A549 treated with DMSO at 1 μM for 4 hours (cell line): Measurements from ENCODE around the gene COMMD2. TPM values are rescaled to one million over a fixed set of nuclear protein-coding genes. Genes with fewer than 3 reads are reported as not detected.

ENCODE experiments used
- total RNA-seq: library from RNA; stranded (reverse); fragments of 200-300 nt; extraction: Qiagen RNA extraction; gene quantifications from 5 replicates; pipeline ENCODE4 v1.2.3, GENCODE V29; 2022; ENCODE audit warnings: low read depth

COMMD2 gene
- total RNA-seq = 31.7 to 42.5 TPM (median 37.2 TPM) in 5 replicates

GRCh38 chr3:149752051-149752787 is at the start of gene COMMD2:
COMMD2 (minus strand) TSS chr3:149752489; CDS start chr3:149752444, 45 bp downstream.

GRCh38 chr3:149792452-149793270 is 40.4 kb upstream of the COMMD2 start, which contains the start of gene ANKUB1:
ANKUB1 (minus strand) TSS chr3:149792554; CDS start chr3:149792366, 188 bp downstream.

Other genes starting within 250 kb of the COMMD2 start
- gene WWTR1, start 94.5 kb downstream of the COMMD2 start, total RNA-seq = 113 to 160 TPM (median 135 TPM) in 5 replicates
- not detected in 5 replicates for gene ANKUB1, start 40.1 kb upstream of the COMMD2 start, total RNA-seq
- 34.4 to 49.6 TPM (median 43.0 TPM) in 5 replicates for gene RNF13, start 60.7 kb upstream of the COMMD2 start, total RNA-seq
- gene PFN2, start 218.4 kb upstream of the COMMD2 start, total RNA-seq = 151 to 184 TPM (median 169 TPM) in 5 replicates